Measurements from ENCODE around the gene SLC49A3.

The SLC49A3 gene

DNA sequence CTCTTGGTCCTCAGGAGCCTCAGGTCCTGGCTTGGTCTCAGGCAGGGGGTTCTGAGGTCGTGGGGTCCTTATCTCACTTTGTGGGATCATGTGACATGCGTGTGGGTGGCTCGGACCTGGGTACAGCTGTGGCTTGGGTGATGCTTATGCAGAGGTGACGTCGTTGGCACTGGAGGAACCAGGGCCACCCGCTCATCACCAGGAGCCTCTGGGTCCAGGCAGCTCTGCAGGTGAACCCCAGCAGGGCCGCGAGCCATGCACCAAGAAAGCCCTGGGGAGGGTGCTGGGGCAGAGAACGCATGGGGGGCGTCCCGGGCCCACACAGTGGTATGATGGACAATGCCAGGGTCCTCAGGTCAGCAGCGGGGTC is 23.6 kb downstream of the SLC49A3 start:
- in situ Hi-C loops (cut with HindIII; ENCODE audit: low sequenced_read_pairs): no loop called here
- DNase-seq (ENCODE audit: low read depth): no peak
- TF ChIP-seq, protein P1, sequence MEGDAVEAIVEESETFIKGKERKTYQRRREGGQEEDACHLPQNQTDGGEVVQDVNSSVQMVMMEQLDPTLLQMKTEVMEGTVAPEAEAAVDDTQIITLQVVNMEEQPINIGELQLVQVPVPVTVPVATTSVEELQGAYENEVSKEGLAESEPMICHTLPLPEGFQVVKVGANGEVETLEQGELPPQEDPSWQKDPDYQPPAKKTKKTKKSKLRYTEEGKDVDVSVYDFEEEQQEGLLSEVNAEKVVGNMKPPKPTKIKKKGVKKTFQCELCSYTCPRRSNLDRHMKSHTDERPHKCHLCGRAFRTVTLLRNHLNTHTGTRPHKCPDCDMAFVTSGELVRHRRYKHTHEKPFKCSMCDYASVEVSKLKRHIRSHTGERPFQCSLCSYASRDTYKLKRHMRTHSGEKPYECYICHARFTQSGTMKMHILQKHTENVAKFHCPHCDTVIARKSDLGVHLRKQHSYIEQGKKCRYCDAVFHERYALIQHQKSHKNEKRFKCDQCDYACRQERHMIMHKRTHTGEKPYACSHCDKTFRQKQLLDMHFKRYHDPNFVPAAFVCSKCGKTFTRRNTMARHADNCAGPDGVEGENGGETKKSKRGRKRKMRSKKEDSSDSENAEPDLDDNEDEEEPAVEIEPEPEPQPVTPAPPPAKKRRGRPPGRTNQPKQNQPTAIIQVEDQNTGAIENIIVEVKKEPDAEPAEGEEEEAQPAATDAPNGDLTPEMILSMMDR (IDR thresholded peaks at IDR 0.05; ENCODE audit: low read depth, low read length, missing control alignments): no peak
- no peak overlapping the region for H3K4me3 ChIP-seq (ENCODE audit: low read depth, low read length)

DNA sequence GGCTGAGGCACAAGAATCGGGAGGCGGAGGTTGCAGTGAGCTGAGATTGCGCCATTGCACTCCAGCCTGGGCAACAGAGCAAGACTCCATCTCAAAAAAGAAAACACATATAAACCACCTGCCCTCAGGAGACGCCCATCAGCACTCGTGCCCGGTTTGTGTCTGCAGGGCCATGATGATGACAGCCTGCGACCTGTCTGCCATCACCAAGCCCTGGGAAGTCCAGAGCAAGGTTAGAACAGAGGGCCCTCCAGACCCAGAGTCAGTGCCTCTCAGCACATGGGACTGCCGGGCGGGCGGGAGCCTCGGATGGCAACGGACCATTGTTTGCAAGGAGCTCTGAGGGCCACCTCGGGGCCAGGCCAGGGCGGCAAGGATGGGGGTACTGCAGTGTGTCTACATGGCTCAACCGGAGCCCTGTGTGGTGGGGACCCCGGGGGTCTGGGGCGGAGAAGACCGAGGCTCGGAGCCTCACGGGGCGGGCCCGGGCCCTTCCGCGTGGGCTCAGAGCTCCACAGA is 24.2 kb downstream of the SLC49A3 start:
- TF ChIP-seq, protein P1 (IDR thresholded peaks at IDR 0.05; ENCODE audit: low read depth, low read length, missing control alignments): no peak
- no peak overlapping the region for H3K4me3 ChIP-seq (ENCODE audit: low read depth, low read length)
- in situ Hi-C loops (cut with HindIII; ENCODE audit: low sequenced_read_pairs): no loop called here
- no peak for DNase-seq (ENCODE audit: low read depth)

- no peak for DNase-seq (ENCODE audit: low read depth)
- in situ Hi-C loops (cut with HindIII; ENCODE audit: low sequenced_read_pairs): no loop called here
- H3K4me3 ChIP-seq (ENCODE audit: low read depth, low read length): peak overlapping the region; percentile 36
- TF ChIP-seq, protein P1 (IDR thresholded peaks at IDR 0.05; ENCODE audit: low read depth, low read length, missing control alignments): no peak
These were observed 25.2 kb downstream of the SLC49A3 start for GRCh38 chr4:663438-664428.

- peak overlapping the region; percentile 36 for H3K4me3 ChIP-seq (ENCODE audit: low read depth, low read length)
- in situ Hi-C loops (cut with HindIII; ENCODE audit: low sequenced_read_pairs): no loop called here
- TF ChIP-seq, protein P1 (IDR thresholded peaks at IDR 0.05; ENCODE audit: low read depth, low read length, missing control alignments): no peak
- no peak for DNase-seq (ENCODE audit: low read depth)
These were observed 25.9 kb downstream of the SLC49A3 start for GRCh38 chr4:663046-663437.

GRCh38 chr4:661881-662761 is 26.8 kb downstream of the SLC49A3 start:
- no peak for DNase-seq (ENCODE audit: low read depth)
- TF ChIP-seq, protein P1 (IDR thresholded peaks at IDR 0.05; ENCODE audit: low read depth, low read length, missing control alignments): no peak
- in situ Hi-C loops (cut with HindIII; ENCODE audit: low sequenced_read_pairs): no loop called here
- no peak overlapping the region for H3K4me3 ChIP-seq (ENCODE audit: low read depth, low read length)

DNA sequence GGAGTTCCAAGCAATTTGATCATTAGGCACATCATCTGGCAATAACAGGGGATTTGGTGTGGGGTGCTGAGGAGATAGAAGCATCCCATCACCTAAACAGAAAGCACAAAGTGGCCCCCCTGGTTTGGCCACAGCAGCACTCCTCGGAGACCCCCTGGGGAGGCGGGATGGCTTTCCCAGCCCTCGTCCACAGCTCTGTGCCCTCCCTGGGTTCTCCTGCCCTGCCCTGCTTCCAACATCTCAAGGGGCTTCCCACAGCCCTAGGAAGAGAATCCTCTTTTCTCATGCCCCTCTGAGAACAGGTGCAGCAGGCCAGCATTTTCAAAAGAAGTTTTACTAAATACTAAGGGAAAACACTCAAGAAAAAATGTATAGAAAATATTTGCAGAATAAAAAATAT is 27.7 kb downstream of the SLC49A3 start:
- TF ChIP-seq, protein P1 (IDR thresholded peaks at IDR 0.05; ENCODE audit: low read depth, low read length, missing control alignments): no peak
- in situ Hi-C loops (cut with HindIII; ENCODE audit: low sequenced_read_pairs): no loop called here
- no peak overlapping the region for H3K4me3 ChIP-seq (ENCODE audit: low read depth, low read length)
- no peak for DNase-seq (ENCODE audit: low read depth)
